Hematopoietic multipotent progenitor cell treated with erythropoietin and hydrocortisone succinate and interleukin-3 and kit ligand, for 6 days (in vitro differentiated cells): ENCODE data around the gene MCOLN2.
"Not testable (repeated sequence)": the region's sequence is repeated elsewhere in the genome, so short reads cannot be mapped to it uniquely, and the experiment has no call there.

Experiments used
- DNase-seq: peaks from one replicate; pipeline ENCODE4 v3.0.0-alpha.2; 2015

Gene MCOLN2

DNA sequence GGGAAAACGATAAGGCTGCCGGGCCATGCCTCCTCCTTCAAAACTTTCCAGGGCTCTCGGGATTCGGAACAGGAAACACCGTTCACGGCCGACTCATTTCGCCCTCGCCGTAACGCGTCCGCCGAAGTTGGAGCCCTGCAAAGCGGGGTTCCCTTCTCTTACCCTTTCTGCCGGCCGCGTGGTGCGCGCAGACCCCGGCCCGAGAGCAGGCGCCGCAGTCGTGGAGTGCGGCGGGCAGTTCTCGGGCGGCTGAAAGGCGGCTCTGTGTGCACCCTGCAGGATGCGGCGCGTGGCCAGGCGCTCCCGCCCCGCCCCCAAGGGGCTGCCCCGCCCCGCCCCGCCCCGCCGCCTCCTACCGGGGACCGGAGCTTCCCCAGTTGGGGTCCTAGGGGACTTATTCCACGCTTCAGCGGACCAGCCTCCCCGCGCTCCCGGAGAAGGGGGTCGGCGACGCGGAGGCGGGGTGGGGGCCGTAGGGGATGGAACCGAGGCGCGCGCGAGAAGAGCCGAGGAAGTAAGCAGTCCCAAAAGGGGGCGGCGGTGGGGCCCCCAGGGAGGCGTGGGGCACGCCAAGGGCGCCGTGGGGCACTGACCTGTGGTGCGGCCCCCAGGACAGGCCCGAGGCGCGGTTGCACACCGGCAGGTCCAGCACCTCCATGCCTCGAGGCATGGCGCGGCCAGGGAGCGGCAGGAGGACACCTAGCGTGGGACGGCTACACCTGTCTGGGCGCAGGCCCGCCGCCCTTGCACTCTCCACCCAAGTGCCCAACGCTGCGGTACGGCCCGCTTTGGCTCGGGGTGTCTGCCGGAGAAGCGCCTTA, at the start of gene MCOLN2:
Gene MCOLN2 (minus strand): TSS at position 268 of the 821 bp plus-strand sequence. CDS start 241 bp downstream, at position 27.
- DNase-seq, result peak; percentile 58

DNA sequence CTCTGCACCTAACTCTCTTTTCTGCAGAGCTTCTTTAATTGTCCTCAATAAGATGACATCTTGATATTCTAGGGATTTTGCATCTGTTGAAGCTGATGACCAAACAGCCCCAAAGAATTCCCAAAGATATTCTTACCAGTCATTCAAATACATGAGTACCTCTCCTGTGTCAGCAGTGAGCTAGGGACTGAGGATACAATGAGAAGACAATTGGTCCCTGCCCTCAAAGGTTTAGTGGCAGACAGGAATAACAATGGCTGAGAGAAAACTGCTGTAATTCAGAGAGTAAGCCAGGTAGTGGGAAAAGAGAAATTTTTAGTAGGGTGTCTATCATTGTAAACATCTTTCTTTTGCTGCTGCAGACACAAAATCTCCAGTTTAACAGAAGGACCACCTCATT, 45.5 kb upstream of the MCOLN2 start:
- no peak for DNase-seq

- DNase-seq, result no peak
Observed at GRCh38 chr1:85041793-85042192, 44.9 kb upstream of the MCOLN2 start.

- no peak for DNase-seq
Observed at GRCh38 chr1:85033221-85033620, 36.3 kb upstream of the MCOLN2 start.

GRCh38 chr1:85030536-85030935, 33.6 kb upstream of the MCOLN2 start:
- no peak for DNase-seq

DNA sequence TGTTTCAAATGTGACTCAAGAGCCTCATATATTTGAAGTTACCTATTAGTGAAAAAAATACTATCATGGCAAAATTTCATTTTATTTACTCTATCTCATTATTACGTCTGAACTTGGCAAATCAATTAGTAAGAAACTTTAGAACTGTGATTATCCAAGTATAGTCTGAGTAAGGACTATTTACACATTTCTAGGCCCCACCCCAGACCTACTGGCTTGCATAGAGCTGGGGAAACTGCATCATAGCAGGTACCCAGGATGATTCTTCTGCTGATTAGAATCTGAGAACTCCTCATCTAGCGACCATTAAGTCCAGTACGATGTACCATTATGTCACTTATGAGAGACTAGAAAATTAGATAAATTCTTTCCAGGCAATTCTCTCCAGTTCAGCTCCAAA, 31.2 kb upstream of the MCOLN2 start:
- DNase-seq, result no peak

GRCh38 chr1:85027242-85027983, 30.5 kb upstream of the MCOLN2 start:
- DNase-seq, result peak; percentile 44

- DNase-seq, result no peak
Observed at GRCh38 chr1:85025940-85026339, 29.0 kb upstream of the MCOLN2 start.

DNA sequence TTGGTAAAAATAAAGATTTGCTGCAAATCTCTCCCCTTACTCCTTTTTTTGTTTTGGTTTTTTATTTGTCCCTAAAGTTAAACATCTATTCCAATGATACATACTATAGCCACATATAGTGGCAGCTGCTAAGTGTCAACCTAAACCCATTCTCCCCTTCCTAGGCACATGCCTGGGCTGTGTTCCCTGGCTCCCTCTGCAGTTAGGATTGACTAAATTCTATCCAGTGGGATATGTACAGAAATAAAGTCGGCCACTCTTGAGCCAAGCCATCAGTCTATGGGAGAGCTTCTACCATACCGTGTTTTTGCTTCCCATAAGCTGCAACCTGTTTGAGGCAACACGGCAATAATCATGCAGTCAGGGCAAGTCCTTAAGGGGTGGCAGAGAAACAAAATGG, 27.8 kb upstream of the MCOLN2 start:
- no peak for DNase-seq

DNA sequence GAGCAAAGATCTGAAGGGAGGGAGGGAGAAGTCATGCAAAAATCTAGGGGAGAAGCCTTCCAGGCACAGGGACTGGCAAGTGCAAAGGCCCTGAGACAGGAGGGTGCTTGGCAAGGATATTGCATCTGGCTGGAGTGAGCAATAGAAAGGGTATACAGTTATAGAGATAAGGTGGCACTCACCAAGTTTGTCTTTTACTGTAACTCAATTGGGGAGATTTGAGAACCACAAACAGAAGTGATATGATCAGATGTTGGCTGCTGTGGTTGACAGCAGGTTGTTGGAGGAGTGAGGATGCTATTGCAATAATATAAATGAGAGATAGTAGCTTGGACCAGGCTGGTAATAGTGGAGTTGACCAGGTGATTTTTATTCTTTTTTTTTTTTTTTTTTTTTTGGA, 25.8 kb upstream of the MCOLN2 start:
- peak; percentile 48 for DNase-seq

DNA sequence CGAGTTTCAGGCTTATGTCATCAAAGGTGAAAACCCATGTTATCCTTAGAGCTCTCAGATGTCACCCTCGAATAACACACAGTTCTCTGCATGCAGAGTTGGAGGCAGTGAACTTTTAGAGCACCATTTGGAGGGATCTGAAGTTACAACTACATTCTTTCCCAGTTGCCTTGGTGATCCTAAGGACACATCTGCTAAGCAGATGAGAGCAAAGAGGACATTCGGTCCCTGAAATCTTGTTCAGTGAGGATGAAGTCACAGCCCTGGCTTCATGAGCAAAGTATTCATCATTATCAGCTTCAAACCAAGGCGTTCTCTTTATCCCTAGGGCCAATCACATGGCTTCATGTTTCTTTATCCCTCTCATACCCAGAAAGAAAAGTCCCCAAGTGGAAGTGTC, 23.1 kb upstream of the MCOLN2 start:
- no peak for DNase-seq

GRCh38 chr1:85015826-85016225, 18.9 kb upstream of the MCOLN2 start:
- DNase-seq, result no peak

- not testable (repeated sequence) for DNase-seq
Observed at GRCh38 chr1:85005641-85006040, 8.7 kb upstream of the MCOLN2 start.

- no peak for DNase-seq
Observed at GRCh38 chr1:85001742-85002141, 4.8 kb upstream of the MCOLN2 start.

DNA sequence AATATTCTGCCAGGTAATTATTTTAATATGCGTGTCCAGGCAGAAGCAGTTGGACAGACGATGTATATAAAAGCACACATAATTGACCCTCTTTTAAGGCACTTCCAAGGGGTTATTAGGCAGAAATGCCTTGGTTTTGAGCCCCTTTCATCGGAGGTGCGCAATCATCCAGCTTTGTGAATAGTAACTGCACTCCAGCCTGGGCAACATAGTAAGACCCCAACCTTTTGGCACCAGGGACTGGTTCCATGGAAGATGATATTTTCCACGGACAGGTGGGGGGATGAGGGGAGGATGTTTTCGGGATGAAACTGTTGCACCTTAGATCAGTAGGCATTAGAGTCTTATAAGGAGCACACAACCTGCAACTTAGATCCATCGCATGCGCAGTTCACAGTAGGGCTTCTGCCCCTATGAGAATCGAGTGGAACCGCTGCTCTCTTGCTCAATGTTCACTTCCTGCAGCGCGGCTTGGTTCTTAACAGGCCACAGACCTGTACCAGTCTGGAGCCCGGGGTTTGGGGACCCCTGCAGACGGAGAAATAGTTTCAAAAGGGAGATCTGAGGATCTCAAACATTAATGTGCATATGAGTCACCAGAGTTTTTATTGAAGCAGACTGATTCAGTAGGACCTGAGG, 1.8 kb upstream of the MCOLN2 start:
- peak; percentile 47 for DNase-seq

GRCh38 chr1:84997667-84998600, 1.0 kb upstream of the MCOLN2 start:
- peak; percentile 21 for DNase-seq

- no peak for DNase-seq
Observed at GRCh38 chr1:84995484-84996334, 1.2 kb downstream of the MCOLN2 start.

- DNase-seq, result peak; percentile 8
Observed at GRCh38 chr1:84991097-84991920, 5.6 kb downstream of the MCOLN2 start.

GRCh38 chr1:84988588-84988987, 8.3 kb downstream of the MCOLN2 start:
- DNase-seq, result no peak

DNA sequence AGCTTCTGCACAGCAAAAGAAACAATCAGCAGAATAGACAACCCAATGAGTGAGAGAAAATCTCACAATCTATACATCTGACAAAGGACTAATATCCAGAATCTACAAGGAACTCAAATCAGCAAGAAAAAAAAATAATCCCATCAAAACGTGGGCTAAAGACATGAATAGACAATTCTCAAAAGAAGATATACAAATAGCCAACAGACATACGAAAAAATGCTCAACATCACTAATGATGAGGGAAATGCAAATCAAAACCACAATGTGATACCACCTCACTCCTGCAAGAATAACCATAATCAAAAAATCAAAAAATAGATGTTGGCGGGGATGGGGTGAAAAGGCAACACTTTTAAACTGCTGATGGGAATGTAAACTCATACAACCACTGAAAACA, 10.4 kb downstream of the MCOLN2 start:
- DNase-seq, result not testable (repeated sequence)

- DNase-seq, result no peak
Observed at GRCh38 chr1:84985365-84985764, 11.5 kb downstream of the MCOLN2 start.
